ENCODE results near the gene AGBL4.

The AGBL4 gene

DNA sequence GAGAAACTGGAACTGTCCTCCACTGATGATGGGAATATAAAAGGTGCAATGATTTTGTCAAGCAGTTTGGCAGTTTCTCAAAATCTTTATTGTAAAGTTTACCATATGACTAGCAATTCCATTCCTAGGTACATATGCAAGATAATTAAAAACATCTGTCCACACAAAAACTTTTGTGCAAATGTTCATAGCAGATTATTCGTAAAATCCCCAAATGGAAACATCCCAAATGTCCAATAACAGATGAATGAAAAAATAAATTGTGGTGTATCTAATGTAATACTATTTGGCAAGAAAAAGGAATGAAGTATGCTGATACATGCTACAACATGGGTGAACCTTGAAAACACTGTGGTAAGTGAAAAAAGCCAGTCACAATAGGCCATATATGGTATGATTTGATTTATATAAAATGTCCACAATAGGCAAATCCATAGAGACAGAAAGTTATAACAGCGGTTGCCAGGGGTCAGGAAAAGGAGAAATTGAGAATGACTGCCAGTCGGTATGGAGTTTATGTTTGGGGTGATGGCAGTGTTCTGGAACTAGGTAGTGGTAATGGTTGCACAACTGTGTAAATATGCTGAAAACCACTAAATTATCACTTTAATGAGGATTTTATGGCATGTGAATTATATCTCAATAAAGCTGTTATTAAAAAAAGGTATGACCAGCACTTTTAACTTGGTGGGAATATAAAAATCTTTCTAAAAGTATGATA is 1165.4 kb downstream of the AGBL4 start:
- TF ChIP-seq, protein P1, sequence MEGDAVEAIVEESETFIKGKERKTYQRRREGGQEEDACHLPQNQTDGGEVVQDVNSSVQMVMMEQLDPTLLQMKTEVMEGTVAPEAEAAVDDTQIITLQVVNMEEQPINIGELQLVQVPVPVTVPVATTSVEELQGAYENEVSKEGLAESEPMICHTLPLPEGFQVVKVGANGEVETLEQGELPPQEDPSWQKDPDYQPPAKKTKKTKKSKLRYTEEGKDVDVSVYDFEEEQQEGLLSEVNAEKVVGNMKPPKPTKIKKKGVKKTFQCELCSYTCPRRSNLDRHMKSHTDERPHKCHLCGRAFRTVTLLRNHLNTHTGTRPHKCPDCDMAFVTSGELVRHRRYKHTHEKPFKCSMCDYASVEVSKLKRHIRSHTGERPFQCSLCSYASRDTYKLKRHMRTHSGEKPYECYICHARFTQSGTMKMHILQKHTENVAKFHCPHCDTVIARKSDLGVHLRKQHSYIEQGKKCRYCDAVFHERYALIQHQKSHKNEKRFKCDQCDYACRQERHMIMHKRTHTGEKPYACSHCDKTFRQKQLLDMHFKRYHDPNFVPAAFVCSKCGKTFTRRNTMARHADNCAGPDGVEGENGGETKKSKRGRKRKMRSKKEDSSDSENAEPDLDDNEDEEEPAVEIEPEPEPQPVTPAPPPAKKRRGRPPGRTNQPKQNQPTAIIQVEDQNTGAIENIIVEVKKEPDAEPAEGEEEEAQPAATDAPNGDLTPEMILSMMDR (IDR thresholded peaks at IDR 0.05; ENCODE audit: extremely low read depth, missing control alignments), result no peak

DNA sequence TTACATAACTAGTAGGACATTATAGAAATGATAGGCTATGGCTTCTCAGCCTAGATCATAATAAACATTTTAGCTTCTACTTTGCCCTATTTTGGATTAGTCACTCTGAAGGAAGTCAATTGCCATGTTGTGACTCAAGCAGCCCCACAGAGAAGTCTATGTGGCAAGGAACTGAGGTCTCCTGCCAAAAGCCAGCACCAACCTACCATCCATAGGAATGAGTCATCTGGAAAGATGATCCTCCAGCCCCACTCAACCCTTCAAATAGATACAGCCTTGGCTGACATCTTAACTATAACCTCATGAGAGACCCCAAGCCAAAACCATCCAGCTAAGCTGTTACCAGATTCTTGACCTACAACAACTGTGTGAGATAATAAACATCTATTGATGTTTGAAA is 1170.7 kb downstream of the AGBL4 start:
- TF ChIP-seq, protein P1 (IDR thresholded peaks at IDR 0.05; ENCODE audit: extremely low read depth, missing control alignments), result no peak
- no peak for DNase-seq (ENCODE audit: low spot score)

More for the DNA sequence above, 1165.4 kb downstream of the AGBL4 start:
- no peak for DNase-seq (ENCODE audit: low spot score)

DNA sequence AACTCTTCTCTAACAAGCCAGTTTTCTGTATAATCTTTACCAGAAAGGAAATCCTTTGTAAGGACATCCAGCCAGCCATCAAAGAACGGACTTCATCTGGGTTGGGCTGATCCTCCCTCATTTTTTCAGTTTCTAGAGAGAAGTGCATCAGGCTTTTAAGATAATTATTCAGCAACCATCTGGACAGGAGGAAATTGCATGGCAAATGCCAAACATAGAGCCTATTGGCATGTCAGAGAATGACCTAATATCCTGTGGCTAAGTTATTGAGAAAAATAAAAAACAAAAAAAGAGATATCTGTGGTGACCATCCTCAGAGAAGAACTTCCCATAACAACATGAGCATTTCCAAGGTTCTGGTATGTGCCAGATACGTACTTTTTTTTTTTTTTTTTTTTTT is 1172.1 kb downstream of the AGBL4 start:
- TF ChIP-seq, protein P1 (IDR thresholded peaks at IDR 0.05; ENCODE audit: extremely low read depth, missing control alignments), result no peak
- DNase-seq (ENCODE audit: low spot score), result no peak

DNA sequence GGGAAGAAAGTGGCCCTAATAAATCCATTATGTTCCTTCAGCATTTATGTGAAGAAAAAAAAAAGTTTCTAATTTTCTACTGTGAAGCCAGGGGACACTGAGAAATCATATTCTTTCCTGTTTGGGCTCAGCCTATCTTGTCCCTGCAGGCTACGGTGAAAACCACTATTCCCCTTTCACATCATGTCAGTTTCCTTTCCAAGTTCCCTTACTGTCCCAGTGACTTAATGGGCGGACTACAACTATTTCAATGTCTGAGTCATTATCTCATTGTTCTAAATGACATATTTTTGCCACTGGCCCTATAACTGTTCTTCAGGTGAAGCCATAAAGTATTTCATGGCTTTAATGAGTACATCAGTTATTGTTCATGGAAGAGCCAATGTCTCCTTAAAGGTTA is 1175.7 kb downstream of the AGBL4 start:
- TF ChIP-seq, protein P1 (IDR thresholded peaks at IDR 0.05; ENCODE audit: extremely low read depth, missing control alignments), result no peak
- DNase-seq (ENCODE audit: low spot score), result no peak

DNA sequence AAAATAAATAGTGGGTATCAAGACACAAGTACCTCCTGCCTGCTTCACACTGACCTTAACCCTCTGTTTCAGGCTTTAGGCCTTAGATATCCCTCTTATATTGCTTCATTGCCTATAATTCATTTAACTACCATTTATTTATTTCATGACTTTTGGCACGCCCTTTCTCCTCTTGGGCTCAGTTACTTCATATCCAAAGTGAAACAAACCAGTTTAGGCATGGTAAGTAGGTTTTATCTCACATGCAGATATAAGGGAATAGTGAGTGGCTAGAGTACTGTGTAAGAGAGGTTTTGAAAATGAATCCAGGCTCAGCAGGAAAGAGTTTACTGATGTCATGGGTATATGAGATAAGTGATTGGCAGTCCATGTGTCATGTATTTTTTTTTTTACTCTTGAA is 1177.3 kb downstream of the AGBL4 start:
- TF ChIP-seq, protein P1 (IDR thresholded peaks at IDR 0.05; ENCODE audit: extremely low read depth, missing control alignments), result no peak
- DNase-seq (ENCODE audit: low spot score), result no peak

DNA sequence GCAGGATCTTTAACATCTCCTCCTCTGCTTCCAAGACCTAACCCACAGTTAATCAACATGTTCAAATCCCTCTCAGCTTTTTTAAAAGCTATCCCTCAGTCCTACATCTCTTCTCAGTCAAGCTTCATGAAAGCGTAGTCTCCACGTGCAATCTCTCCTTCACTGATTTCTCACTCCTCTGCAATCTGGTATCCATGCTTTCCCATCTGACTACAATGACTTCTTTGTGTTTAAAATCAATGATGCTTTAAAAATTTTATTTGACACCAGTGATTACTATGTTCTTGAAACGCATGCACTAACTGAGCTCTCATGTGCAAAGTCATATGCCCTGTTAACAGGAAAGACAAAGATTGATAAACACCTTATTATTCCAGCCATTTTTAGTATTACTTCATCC is 1179.6 kb downstream of the AGBL4 start:
- TF ChIP-seq, protein P1 (IDR thresholded peaks at IDR 0.05; ENCODE audit: extremely low read depth, missing control alignments), result no peak
- DNase-seq (ENCODE audit: low spot score), result no peak

DNA sequence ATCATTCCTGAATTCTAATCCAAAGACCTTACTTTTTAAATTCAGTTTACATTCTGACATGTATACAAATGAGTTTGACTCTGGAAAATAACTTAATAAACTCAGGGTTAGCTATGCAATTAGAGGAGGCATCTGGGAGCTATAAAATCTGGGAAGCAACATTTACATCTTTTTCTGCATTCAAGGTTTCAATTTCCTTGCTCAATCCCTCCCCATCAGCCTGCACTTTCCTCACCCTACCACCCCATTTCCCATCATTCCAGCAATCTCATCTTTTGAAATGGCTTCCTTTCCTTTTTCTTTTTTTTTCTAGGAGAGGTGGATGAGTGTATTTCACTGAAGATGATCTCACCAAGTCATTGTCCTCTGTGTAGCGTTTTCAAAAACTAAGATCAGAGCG is 1181.8 kb downstream of the AGBL4 start:
- TF ChIP-seq, protein P1 (IDR thresholded peaks at IDR 0.05; ENCODE audit: extremely low read depth, missing control alignments), result no peak
- no peak for DNase-seq (ENCODE audit: low spot score)

All from GM20000 (cell line).